HG02610 (cell line): Measurements from ENCODE around the gene CAGE1.

ENCODE experiments used
- ATAC-seq: cut with Tn5 transposase; IDR thresholded peaks from one replicate; pipeline ENCODE4 v1.9.1; 2021; ENCODE audit warnings: mild to moderate bottlenecking, moderate library complexity; ENCODE audit not compliant: unreplicated experiment

CAGE1 gene

DNA sequence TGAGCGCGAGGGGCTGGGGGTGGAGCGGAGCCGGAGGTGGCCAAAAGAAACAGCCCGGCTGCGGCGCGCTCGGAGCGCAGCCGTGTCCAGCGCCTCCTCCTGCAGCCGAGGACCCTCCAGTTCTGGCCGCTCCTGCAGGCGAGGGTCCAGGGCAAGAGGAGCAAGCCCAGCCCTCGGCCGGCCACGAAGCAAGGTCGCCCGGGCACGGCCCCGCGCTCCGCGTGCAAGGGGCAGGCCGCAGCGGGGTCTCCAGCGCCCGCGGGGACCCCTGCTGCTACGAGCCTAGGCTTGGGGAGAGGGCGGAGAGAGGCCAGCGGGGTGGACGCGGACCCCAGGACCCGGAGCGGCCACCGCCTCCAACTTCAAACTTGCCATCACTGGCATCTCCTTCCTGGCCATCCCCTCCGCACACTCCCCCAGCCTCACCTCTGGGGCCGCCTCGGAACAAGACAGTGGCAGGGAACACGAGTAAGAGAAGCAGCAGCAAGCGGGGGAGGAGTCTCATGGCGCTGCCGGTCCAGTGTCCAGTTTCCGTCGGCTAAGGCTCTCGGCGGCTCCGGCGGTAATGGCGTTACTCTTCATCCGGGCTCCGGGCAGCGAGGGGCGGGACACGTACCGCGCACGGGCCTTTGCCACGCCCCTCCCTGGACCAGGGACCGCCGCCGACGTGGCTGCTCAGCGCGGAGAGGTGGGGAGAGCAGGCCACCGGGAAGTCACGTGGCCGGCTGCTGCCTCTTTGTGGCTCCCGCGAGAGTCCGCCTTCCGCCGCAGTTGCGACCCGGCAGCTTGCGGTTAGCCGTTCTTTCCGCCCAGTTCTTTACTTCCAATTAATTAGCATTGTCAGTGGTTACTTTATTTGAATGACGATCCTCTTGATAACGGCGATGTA, 76.7 kb downstream of the CAGE1 start, which contains the start of gene SSR1:
Gene SSR1 (minus strand): TSS at position 584 of the 889 bp plus-strand sequence. CDS start 79 bp downstream, at position 505.
- peak; percentile 98 for ATAC-seq

DNA sequence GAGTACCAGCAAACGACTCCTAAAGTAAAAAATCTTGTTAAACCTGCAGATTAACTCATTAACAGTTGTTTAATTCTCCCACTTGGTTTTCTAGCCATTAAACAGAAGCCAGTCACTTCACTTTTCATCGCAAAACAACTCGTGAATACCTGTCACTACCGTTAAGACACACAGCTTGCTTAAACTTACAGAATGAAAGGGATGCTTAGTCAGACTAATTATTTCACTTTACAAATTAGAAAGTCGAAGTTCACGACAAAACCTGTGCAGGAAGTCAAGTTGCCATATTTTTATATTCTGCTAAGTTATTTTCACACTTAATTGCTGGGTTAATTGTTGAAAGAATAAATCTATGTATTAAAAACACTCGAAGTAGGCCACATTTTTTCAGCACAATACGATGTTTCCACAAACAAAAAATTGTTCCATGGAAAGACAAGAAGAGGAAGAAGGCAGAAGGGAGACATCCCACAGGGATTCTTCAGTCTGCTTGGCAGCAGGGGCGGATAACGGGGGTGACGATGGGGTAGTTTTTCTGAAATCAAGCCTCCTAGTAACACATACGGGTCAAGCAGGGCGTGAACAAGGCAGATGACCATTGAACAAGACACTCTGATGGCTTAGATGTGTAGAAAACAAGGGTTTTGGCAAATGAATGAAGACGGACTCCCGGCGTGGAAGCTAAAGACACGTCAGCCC, 77.5 kb downstream of the CAGE1 start:
- peak; percentile 6 for ATAC-seq

DNA sequence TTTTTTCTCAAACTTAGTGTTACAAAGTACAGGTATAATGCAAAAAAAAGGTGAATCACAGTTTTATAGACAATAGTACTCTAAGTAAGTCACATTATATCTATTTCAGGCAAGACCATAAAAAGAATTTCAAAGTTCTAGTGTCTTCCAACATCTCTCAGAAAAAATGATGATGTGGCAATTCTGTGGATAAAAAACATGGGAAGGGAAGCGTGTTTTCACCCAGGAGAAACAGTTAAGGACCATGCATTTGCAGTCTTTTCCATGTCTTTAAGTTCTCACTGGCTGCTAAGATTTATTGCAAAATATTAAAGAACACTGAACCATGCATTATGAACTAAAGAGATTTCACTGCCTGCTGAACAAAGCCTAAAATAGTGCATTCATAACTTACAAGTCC, 78.4 kb downstream of the CAGE1 start:
- ATAC-seq: no peak

DNA sequence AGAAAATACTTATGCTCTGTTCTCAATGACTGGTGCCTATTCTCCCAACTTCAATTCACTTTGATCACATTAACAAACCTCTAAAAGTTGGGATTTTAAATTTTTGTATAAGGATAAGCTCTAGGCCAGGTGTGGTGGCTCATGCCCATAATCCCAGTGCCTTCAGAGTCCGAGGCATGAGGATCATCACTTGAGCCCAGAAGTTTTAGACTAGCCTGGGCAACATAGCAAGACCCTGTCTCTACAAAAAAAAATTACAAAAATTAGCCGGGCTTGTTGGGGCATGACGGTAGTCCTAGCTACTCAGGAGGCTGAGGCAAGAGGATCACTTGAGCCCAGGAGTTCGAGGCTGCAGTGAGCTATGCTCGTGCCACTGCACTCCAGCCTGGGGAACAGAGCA, 80.5 kb downstream of the CAGE1 start:
- no peak for ATAC-seq

DNA sequence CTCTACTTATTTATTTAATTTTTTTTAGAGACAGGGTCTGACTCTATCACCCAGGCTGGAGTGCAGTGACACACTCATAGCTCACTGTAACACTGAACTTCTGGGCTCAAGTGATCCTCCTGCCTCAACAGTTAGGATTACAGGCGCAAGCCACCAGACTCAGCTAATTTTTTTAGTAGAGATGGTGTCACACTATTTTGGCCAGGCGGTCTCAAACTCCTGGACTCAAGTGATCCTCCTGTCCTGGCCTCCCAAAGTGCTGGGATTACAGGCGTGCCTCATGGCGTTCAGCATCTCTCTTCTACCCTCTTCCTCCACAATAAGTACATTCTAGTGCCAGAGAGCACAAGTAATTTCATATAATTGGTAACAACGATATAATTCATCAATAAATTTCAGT, 82.0 kb downstream of the CAGE1 start:
- ATAC-seq: no peak

DNA sequence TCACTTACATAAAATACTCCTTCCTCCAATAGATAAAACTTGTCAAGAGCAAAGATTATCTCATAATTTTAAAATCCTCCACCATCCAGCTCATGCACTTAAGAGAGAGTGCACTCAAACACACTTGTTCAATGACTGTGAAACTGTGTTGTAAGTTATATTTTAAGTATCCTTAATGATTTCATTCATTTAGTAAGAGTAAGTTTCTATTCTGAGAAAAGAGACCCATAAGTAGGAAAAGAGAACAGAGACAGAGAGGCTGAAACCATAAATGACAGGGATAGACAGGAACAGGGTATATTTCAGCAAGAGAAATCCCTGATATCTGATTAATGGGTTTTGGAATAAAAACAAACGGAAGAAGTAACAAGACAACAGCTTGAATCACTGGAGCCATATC, 84.7 kb downstream of the CAGE1 start:
- no peak for ATAC-seq

DNA sequence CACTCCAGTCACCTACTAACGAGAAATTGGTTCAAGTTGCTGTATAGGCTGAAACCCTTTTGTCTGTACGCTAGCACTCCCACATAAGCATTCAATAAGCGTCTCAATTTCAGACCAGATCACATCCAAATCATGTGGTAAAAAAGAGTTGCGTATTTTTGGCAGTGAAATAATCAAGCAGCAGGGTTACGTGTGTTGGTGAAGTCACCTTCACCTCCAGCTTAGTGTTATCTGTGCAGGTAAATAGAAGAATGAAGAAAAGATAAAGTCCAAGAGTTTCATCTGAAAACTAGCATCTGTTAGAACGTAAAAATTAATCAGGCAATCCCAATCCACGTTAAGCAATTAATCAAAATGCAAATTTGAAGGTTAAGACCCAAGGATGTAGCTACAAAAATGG, 87.8 kb downstream of the CAGE1 start:
- ATAC-seq: no peak

DNA sequence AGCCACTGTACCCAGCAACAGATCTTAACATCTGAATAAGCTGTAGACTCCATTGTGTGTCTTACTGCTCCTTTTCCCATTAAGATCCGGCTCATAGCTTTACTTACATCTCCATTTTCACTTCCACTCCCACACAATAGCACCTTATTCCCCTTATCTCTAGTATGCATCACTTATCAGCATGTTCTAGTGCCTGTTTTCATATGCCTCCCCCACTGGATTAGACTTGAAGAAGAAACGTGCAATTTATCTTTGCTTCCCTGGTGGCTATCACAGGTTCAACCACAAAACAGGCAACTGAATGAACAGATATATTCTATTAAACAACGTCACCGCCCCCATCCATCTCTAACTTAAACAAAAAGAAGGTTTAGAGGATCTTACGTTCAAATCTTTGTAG, 88.6 kb downstream of the CAGE1 start:
- ATAC-seq: no peak

DNA sequence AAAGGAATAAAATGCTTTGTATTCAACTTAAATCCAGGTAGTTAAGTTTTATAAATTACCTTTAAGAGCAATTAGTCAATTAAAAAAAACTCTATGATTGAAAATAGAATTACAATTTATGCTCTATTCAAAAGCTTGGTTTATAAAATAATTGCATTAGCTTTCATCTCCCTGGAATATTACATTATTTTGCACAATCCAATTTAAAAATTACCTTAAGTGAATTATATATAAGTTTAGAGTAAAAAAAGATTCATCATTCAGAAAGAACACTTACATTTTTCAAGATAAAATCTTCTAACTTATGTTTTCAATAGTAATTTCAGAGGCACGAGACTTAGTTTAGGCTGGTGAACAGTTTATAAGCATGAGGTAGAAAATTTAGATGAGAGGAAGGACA, 91.4 kb downstream of the CAGE1 start:
- ATAC-seq: no peak

DNA sequence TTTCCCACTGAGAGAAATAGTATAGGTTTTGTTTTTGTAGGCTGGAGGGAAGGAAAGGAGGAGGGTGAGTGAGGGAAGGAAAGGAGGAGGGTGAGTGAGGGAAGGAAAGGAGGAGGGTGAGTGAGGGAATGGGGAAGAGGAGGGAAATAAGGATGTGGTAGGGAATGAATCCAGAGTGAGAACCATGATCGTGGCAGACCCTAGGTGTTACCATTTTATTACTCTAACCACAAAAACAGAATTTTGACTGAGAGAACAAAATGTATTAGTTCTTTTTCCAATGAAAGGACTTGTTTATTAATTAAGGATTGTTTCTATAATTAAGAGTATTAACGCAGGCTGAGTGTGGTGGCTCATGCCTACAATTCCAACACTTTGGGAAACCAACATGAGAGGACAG, 92.9 kb downstream of the CAGE1 start:
- ATAC-seq: no peak

DNA sequence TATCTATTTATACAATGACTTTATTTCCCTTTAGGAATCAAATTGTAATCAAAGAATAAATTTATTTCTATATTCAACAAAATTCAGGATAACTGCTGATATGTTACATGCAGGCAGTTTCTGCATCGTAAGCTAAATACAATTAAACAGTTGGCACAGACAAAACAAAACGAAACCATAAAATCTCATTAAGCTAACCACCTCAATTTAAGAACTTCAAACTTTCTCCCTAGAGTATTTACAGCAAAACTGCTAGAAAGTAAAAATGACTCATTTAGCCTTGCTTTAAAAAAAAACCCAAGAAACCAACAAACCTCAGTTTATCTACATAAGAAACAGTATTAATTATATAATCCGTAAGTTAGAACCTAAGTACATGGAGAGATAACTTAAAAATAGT, 93.6 kb downstream of the CAGE1 start:
- ATAC-seq: no peak

DNA sequence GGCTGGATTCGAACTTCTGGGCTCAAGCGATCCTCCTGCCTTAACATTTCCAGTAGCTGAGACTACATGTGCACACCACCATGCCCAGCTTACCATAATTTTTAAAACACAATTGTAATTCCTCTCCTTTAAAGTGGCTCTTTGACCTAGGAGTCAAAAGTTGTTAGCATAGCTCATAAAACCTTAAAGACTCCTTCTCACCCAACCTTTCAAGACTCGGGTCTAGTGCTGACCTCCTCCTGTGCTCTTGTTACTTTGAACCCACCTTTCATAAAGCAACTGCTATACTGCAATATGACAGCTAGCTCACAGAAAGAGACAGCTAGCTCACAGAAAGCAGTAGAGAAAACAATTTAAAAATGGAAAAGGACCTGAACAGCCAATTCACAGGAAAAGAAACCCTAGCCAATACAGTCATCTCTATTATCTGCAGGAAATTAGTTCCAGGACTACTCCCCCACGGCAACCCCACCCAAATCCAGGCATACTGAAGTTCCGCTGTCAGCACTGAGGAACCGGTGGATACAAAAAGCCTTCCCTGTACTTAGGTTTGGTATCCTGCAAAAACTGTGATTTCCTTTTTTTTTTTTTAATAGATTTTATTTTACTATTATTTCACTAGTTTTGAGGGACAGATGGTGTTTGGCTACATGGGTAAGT, 96.8 kb downstream of the CAGE1 start:
- ATAC-seq: no peak

DNA sequence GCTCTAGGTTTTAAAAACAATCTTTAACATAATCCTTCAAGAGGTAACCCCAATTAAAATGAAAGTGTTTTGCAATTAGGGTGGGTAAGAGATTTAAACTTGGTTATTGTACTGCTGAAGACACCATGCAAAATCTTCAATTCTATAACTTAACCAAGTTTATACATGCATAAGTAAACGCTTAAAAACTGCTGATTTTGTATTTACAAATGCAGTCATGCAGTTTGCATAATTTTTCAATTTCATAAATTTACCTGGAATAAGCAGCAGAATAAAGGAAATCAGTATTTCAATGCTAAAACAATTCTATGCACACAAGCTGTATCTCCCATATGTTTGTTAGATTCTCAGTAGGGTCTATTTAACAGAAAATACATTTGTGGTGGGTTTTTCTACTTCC, 99.5 kb downstream of the CAGE1 start:
- no peak for ATAC-seq

DNA sequence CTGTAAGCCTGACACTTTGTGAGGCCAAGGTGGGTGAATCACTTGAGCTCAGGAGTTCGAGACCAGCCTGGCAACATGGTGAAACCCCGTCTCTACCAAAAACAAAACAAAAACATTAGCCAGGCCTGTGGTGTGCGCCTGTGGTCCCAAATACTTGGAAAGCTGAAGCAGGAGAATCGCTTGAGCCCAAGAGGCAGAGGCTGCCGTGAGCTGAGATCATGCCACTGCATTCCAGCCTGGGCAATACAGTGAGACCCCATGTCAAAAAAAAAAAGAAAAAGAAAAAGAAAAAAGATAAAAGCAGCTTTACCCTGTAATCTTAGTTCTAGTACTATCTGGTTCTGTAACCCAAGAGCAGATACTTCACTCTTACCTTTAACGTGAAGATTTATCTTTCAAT, 104.1 kb downstream of the CAGE1 start:
- no peak for ATAC-seq

DNA sequence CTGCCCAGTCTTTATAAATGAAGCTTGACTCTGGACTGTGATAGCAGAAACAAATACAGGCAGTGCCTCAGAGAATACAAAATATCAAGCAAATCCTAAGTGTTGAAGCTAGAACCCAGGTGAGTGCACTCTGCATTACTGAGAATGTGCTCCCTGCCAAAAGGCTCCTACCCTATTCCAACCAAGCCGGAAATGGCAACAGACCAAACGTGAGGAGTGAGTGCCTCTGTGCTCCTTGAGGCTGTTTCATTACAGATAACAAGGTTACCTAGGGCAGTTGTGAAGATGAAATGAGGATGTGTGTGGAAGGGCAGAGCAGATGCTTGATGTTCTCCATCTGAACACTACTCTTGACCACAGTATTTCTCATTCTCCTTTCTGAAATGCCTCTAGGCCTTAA, 105.9 kb downstream of the CAGE1 start:
- no peak for ATAC-seq

DNA sequence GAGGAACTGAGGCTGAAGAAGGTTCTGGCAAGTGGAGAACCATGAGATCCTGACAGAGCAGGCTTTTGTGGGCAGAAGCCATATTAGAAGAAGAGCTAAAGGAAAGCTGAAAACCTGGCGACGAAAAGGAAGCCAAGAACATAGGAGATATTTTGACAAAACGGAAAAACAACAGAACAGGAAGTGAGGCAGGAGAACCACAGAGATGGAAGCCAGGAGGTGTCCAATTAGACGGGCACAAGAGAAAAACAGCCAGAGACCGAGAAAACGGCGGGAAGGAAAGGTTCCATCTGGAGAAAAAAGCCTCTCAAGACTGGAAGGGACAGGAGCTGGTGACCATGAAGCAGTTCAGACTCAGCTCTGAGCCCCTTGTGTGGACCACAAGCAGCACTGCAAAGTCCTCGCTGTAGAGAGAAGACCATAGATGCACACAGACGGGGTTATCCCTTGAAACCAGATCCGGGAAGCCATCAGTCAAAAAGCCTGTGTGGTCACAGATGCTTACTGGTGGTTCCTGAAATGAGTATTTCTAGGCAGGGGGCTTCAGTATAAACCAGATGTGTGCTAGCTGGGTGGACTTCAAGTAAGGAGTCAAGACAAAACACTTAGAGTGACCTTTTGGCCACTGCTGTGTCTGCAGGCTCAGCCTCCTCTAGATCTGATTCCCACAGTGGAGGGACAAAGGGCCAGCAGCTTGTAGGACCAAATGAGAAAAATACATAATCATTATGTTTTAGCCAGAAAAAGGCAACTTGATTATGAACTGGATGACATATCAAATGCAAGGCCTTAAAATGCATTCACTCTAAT, 107.2 kb downstream of the CAGE1 start:
- ATAC-seq: peak; percentile 36
